ENCODE results near the gene DHX40.

DHX40 gene

DNA sequence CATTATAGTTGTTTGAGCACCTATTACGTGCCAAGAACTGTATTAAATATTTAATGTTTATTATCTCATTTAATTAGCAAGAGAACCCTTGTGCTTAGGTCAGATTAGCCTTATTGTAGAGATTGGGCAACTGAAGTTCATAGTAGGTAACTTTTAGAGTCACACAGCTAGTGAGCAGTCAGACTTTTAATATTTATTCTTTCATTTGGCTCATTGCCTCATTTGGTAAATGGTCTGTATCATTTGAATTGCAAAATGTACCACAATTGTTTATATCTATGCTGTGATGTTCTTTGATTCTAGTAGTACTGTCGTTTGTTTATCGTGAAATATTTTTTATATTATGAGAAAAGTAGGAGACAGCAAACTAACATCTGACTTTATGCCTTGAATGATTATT is 61.9 kb downstream of the DHX40 start:
- TF ChIP-seq SIN3A (IDR thresholded peaks at IDR 0.05; ENCODE audit: borderline replicate concordance, insufficient read depth, low read length) (no peak), FOXP2 (optimal IDR thresholded peaks at IDR 0.05; ENCODE audit: borderline replicate concordance, extremely low read depth, extremely low read length, insufficient read depth) (no peak), POLR2AphosphoS5 (IDR thresholded peaks at IDR 0.05; ENCODE audit: low read depth, low read length) (no peak)
- TF ChIP-seq, protein P1, sequence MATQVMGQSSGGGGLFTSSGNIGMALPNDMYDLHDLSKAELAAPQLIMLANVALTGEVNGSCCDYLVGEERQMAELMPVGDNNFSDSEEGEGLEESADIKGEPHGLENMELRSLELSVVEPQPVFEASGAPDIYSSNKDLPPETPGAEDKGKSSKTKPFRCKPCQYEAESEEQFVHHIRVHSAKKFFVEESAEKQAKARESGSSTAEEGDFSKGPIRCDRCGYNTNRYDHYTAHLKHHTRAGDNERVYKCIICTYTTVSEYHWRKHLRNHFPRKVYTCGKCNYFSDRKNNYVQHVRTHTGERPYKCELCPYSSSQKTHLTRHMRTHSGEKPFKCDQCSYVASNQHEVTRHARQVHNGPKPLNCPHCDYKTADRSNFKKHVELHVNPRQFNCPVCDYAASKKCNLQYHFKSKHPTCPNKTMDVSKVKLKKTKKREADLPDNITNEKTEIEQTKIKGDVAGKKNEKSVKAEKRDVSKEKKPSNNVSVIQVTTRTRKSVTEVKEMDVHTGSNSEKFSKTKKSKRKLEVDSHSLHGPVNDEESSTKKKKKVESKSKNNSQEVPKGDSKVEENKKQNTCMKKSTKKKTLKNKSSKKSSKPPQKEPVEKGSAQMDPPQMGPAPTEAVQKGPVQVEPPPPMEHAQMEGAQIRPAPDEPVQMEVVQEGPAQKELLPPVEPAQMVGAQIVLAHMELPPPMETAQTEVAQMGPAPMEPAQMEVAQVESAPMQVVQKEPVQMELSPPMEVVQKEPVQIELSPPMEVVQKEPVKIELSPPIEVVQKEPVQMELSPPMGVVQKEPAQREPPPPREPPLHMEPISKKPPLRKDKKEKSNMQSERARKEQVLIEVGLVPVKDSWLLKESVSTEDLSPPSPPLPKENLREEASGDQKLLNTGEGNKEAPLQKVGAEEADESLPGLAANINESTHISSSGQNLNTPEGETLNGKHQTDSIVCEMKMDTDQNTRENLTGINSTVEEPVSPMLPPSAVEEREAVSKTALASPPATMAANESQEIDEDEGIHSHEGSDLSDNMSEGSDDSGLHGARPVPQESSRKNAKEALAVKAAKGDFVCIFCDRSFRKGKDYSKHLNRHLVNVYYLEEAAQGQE (IDR thresholded peaks at IDR 0.05; ENCODE audit: insufficient read depth in 1 of 2, low read depth in 2 of 2, low read length in 2 of 2): no peak

DNA sequence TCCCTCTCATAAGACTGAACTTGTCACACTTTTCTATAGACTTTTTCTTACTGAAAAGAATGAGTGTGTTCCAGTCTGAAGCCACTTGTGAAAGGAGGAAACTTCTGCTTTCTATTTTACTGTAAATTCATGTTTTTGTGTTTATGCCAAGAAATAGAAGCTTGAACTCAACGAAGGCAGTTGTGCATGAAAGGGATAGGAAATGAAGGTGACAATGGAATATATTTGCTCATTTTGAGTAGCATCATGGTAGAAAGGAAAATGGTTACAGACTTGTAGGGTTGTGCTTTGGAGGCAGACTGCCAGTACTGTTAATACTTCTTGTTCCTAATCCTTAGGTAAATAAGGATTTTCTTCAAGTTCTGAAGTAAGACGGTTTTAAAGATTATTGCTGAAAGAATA is 62.4 kb downstream of the DHX40 start:
- no peak for TF ChIP-seq POLR2AphosphoS5 (IDR thresholded peaks at IDR 0.05; ENCODE audit: low read depth, low read length)

DNA sequence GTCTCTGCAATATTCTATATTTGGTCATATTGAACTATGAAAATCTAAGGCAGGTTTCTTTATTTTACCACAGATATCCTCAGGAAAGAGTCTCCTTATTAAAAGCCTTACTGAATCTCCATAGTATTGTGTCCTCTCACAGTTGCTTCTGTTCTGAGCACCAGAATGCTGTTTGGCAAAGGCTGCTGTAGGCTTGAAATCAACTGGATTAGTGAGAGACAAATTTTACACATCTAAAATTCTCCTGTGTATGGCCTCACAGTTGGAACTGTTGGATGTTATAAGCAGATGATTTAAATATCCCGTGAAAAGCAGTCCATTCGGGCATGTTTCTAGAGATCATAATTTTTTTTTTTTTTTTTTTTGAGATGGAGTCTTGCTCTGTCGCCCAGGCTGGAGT is 63.8 kb downstream of the DHX40 start:
- TF ChIP-seq, protein P1 (IDR thresholded peaks at IDR 0.05; ENCODE audit: insufficient read depth in 1 of 2, low read depth in 2 of 2, low read length in 2 of 2): no peak
- TF ChIP-seq FOXP2 (optimal IDR thresholded peaks at IDR 0.05; ENCODE audit: borderline replicate concordance, extremely low read depth, extremely low read length, insufficient read depth) (no peak), POLR2AphosphoS5 (IDR thresholded peaks at IDR 0.05; ENCODE audit: low read depth, low read length) (no peak), SIN3A (IDR thresholded peaks at IDR 0.05; ENCODE audit: borderline replicate concordance, insufficient read depth, low read length) (no peak), TAF1 (IDR thresholded peaks at IDR 0.05; ENCODE audit: borderline replicate concordance, insufficient read depth, low read length) (no peak)

DNA sequence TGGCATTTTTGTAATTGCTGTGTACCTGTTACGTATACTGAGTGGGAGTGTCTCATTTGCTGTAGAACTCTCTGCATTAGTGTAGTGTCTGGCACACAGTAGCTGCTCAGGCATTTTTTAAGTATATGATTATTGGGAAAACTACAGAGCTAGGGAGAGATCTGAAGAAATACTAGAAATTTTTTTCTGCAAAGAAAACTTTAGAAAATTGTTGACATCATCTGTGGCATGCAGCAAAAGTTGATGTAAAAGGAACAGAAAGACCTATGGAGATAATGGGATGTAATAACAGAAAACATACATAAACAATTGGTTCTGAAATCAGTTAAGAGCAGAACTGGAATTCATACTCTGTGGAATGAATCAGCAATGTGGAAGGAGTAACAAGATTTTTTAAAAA is 65.9 kb downstream of the DHX40 start:
- TF ChIP-seq, protein P1 (IDR thresholded peaks at IDR 0.05; ENCODE audit: insufficient read depth in 1 of 2, low read depth in 2 of 2, low read length in 2 of 2): no peak
- no peak for TF ChIP-seq FOXP2 (optimal IDR thresholded peaks at IDR 0.05; ENCODE audit: borderline replicate concordance, extremely low read depth, extremely low read length, insufficient read depth)
- no peak for TF ChIP-seq SIN3A (IDR thresholded peaks at IDR 0.05; ENCODE audit: borderline replicate concordance, insufficient read depth, low read length)
- TF ChIP-seq TAF1 (IDR thresholded peaks at IDR 0.05; ENCODE audit: borderline replicate concordance, insufficient read depth, low read length): no peak
- no peak for TF ChIP-seq POLR2AphosphoS5 (IDR thresholded peaks at IDR 0.05; ENCODE audit: low read depth, low read length)

DNA sequence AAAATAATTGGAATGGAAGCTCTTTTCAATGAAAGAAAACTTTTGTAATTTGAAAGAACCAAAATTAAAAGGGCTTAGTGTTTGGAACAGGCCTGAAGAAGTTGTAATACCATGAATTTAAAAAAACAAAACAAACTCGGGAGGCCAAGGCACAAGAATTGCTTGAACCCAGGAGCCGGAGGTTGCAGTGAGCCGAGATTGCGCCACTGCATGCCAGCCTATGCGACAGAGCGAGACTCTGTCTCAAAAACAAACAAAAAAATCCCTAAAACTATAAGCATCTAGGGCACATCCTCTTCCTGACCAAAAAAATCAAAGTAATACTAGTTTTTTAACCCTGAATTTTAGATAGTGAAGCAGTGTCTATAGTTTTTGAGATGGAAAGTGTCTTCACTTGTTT is 67.0 kb downstream of the DHX40 start:
- TF ChIP-seq POLR2AphosphoS5 (IDR thresholded peaks at IDR 0.05; ENCODE audit: low read depth, low read length) (no peak), FOXP2 (optimal IDR thresholded peaks at IDR 0.05; ENCODE audit: borderline replicate concordance, extremely low read depth, extremely low read length, insufficient read depth) (no peak), SIN3A (IDR thresholded peaks at IDR 0.05; ENCODE audit: borderline replicate concordance, insufficient read depth, low read length) (no peak), TAF1 (IDR thresholded peaks at IDR 0.05; ENCODE audit: borderline replicate concordance, insufficient read depth, low read length) (no peak)
- TF ChIP-seq, protein P1 (IDR thresholded peaks at IDR 0.05; ENCODE audit: insufficient read depth in 1 of 2, low read depth in 2 of 2, low read length in 2 of 2): no peak
